ENCODE measurements around the gene BTNL9.
"Not testable (repeated sequence)": the region's sequence is repeated elsewhere in the genome, so short reads cannot be mapped to it uniquely, and the experiment has no call there.

Gene BTNL9

DNA sequence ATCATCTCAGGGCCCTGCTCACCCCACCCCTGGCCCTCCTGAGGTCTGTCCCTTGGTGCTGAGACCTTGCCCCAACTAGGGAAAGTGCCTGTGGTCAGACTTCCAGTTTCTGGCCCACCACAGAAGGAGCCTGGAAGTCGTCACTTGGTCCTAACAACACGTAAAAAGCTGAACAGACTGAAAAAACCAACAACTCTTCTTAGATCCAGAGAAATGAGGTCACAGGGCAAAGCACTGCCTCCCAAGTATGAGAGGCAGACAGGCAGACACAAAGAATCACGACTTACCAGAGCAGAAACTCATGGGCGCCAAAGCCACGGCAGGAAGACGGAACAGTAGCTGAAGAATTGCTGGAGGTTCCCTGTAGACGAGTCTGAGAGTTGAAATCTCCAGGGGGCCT lies 52.4 kb downstream of the BTNL9 start:
- H3K27me3 ChIP-seq (ENCODE audit: insufficient read depth, poor library complexity, severe bottlenecking): no peaks in the 10 kb centered on the region
- TF ChIP-seq SPI1 (IDR thresholded peaks at IDR 0.05; ENCODE audit: borderline replicate concordance, low read depth): no peak
- TF ChIP-seq, protein P1, sequence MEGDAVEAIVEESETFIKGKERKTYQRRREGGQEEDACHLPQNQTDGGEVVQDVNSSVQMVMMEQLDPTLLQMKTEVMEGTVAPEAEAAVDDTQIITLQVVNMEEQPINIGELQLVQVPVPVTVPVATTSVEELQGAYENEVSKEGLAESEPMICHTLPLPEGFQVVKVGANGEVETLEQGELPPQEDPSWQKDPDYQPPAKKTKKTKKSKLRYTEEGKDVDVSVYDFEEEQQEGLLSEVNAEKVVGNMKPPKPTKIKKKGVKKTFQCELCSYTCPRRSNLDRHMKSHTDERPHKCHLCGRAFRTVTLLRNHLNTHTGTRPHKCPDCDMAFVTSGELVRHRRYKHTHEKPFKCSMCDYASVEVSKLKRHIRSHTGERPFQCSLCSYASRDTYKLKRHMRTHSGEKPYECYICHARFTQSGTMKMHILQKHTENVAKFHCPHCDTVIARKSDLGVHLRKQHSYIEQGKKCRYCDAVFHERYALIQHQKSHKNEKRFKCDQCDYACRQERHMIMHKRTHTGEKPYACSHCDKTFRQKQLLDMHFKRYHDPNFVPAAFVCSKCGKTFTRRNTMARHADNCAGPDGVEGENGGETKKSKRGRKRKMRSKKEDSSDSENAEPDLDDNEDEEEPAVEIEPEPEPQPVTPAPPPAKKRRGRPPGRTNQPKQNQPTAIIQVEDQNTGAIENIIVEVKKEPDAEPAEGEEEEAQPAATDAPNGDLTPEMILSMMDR (IDR thresholded peaks at IDR 0.05; ENCODE audit: insufficient read depth, low read length): no peak
- H3K4me3 ChIP-seq (replicated peaks; ENCODE audit: insufficient read depth, low read length): no peak overlapping the region
- H3K27ac ChIP-seq (replicated peaks): no peak overlapping the region
- no peak for DNase-seq (ENCODE audit: low read depth in 1 of 2, low spot score in 1 of 2)

DNA sequence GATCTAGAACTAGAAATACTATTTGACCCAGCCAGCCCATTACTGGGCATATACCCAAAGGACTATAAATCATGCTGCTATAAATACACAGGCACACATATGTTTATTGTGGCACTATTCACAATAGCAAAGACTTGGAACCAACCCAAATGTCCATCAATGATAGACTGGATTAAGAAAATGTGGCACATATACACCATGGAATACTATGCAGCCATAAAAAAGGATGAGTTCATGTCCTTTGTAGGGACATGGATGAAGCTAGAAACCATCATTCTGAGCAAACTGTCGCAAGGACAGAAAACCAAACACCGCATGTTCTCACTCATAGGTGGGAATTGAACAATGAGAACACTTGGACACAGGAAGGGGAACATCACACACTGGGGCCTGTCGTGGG lies 55.1 kb downstream of the BTNL9 start:
- not testable (repeated sequence) for H3K4me3 ChIP-seq (replicated peaks; ENCODE audit: insufficient read depth, low read length); DNase-seq (ENCODE audit: low read depth in 1 of 2, low spot score in 1 of 2); H3K27ac ChIP-seq (replicated peaks)
- peaks cover 12% of the 10 kb centered on the region for H3K27me3 ChIP-seq (ENCODE audit: insufficient read depth, poor library complexity, severe bottlenecking)

DNA sequence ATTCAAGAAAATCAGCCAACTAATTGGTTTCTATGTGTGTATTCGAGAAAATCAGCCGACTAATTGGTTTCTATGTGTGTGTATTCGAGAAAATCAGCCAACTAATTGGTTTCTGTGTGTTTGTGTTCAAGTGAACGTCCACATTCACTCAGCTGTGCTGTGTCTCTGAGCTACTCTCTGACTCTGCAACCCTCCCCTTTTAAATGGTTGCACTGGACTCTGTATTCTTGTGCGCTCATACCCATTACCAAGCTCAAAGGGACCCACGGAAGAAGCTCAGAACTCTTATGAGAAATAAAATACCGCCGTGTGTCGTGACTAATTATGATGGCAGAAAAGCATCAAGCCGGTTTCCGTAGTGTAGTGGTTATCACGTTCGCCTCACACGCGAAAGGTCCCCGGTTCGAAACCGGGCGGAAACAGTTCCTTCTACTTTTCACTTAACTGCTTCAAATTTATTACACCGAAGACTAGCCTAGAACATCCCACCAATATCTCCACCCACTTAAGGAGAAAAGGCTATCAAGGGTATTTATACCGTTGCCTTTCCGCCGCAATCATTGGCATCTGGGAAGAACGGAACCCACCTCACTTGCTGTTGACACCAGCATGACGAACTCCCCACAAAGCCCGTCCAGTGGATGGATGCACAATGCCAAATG lies 56.8 kb downstream of the BTNL9 start:
- not testable (repeated sequence) for H3K27ac ChIP-seq (replicated peaks); H3K4me3 ChIP-seq (replicated peaks; ENCODE audit: insufficient read depth, low read length); DNase-seq (ENCODE audit: low read depth in 1 of 2, low spot score in 1 of 2)
- H3K27me3 ChIP-seq (ENCODE audit: insufficient read depth, poor library complexity, severe bottlenecking): peaks cover 14% of the 10 kb centered on the region

- not testable (repeated sequence) for H3K27ac ChIP-seq (replicated peaks); H3K4me3 ChIP-seq (replicated peaks; ENCODE audit: insufficient read depth, low read length); DNase-seq (ENCODE audit: low read depth in 1 of 2, low spot score in 1 of 2)
- peaks cover 14% of the 10 kb centered on the region for H3K27me3 ChIP-seq (ENCODE audit: insufficient read depth, poor library complexity, severe bottlenecking)
These were observed 57.3 kb downstream of the BTNL9 start for GRCh38 chr5:181097383-181097753.

DNA sequence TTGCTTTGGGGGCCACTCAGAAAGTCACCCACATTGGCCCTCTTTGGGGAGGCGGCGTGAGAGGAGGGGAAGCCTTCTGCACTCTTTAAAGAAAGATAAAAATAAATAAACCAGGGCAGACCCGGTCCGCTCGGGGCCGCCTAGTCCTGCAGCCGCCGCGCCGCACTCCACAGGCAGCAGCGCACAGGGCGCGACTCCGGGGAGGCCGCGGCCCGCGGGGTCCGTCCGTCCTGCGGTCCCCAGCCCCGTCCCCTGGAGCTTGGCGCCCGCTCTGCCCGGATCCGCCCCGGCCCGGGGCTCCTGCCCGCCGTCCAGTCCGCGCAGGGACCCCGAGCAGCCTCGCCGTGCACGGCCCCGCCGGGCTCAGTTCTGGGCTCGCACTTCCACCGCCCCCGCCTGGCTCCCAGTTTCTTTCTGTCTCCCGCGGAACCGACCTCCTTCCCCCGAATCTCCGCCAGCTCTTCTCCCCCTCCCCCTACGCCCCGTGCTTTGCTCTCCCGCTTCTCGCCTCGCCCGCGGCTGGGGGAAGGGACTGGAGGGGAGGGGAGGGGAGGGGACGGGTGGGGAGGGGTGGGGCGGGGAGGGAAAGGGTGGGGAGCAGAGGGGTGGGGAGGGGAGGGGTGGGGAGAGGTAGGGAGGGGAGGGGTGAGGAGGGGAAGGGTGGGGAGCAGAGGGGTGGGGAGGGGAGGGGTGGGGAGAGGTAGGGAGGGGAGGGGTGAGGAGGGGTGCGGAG lies 57.9 kb downstream of the BTNL9 start:
- H3K27me3 ChIP-seq (ENCODE audit: insufficient read depth, poor library complexity, severe bottlenecking): peaks cover 14% of the 10 kb centered on the region
- H3K4me3 ChIP-seq (replicated peaks; ENCODE audit: insufficient read depth, low read length); DNase-seq (ENCODE audit: low read depth in 1 of 2, low spot score in 1 of 2); H3K27ac ChIP-seq (replicated peaks): not testable (repeated sequence)

GRCh38 chr5:181098762-181099601 lies 58.9 kb downstream of the BTNL9 start:
- Histone ChIP-seq H3K27ac (replicated peaks) (no peak overlapping the region), H3K27me3 (ENCODE audit: insufficient read depth, poor library complexity, severe bottlenecking) (peaks cover 17% of the 10 kb centered on the region), H3K4me3 (replicated peaks; ENCODE audit: insufficient read depth, low read length) (no peak overlapping the region)
- TF ChIP-seq GABPA (IDR thresholded peaks at IDR 0.05; ENCODE audit: low read depth) (no peak), REST (IDR thresholded peaks at IDR 0.05; ENCODE audit: insufficient replicate concordance, low read depth) (no peak), POLR2AphosphoS5 (IDR thresholded peaks at IDR 0.05; ENCODE audit: low read depth) (no peak), SPI1 (IDR thresholded peaks at IDR 0.05; ENCODE audit: borderline replicate concordance, low read depth) (no peak)
- TF ChIP-seq, protein P1 (IDR thresholded peaks at IDR 0.05; ENCODE audit: insufficient read depth, low read length): no peak
- no peak for DNase-seq (ENCODE audit: low read depth in 1 of 2, low spot score in 1 of 2)

Data from HL-60 (cell line).